ENCODE results near the gene EPHB1. TPM values are rescaled to one million over a fixed set of nuclear protein-coding genes. Genes with fewer than 3 reads are reported as not detected.

EPHB1 gene
- total RNA-seq, 1 donor: 1.3 TPM

DNA sequence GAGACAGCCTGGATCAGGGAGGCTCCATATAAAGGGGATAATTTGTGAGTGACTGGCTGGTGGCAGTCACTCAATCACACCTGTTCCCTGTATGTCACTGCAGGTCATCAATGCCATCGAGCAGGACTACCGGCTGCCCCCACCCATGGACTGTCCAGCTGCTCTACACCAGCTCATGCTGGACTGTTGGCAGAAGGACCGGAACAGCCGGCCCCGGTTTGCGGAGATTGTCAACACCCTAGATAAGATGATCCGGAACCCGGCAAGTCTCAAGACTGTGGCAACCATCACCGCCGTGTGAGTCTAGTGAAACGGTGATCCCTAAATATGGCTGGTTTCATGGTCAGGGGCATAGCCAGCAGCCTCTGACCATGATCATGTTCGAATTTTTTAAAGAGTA is 453.2 kb downstream of the EPHB1 start:
- DNase-seq (ENCODE audit: low read depth): no peak
- no peak for TF ChIP-seq CTCF (IDR thresholded peaks at IDR 0.05; ENCODE audit: insufficient read depth, low read depth, low read length)
- H3K4me3 ChIP-seq (ENCODE audit: low read depth, low read length): no peak overlapping the region

DNA sequence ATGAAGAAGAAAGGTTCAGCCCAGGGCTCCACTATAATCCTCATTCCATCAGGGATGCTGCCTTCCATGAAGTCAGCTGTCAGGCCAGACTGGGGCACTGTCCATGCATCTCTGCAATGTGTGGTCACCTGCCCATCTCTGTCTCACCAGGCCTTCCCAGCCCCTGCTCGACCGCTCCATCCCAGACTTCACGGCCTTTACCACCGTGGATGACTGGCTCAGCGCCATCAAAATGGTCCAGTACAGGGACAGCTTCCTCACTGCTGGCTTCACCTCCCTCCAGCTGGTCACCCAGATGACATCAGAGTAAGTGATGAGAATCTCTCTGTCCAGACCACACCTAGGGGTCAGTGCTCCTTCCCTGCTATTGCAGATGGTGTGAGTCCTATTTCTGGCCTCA is 454.1 kb downstream of the EPHB1 start:
- no peak for TF ChIP-seq CTCF (IDR thresholded peaks at IDR 0.05; ENCODE audit: insufficient read depth, low read depth, low read length)
- no peak overlapping the region for H3K4me3 ChIP-seq (ENCODE audit: low read depth, low read length)
- no peak for DNase-seq (ENCODE audit: low read depth)

DNA sequence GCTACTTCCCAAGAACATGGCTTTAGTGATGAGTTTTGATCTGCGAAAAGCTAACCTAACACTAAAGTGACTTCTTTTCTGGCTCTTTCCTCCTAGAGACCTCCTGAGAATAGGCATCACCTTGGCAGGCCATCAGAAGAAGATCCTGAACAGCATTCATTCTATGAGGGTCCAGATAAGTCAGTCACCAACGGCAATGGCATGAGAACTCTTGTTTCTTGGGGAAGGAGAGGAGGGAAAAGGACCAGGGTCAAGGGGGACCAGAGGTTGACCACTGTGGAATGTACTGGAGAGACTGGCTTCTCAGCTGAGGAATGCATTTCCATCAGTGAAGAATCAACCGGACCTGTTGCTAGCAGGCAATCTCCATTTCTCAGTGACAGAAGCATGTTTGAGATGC is 463.9 kb downstream of the EPHB1 start:
- DNase-seq (ENCODE audit: low read depth): no peak
- no peak for TF ChIP-seq CTCF (IDR thresholded peaks at IDR 0.05; ENCODE audit: insufficient read depth, low read depth, low read length)
- no peak overlapping the region for H3K4me3 ChIP-seq (ENCODE audit: low read depth, low read length)

DNA sequence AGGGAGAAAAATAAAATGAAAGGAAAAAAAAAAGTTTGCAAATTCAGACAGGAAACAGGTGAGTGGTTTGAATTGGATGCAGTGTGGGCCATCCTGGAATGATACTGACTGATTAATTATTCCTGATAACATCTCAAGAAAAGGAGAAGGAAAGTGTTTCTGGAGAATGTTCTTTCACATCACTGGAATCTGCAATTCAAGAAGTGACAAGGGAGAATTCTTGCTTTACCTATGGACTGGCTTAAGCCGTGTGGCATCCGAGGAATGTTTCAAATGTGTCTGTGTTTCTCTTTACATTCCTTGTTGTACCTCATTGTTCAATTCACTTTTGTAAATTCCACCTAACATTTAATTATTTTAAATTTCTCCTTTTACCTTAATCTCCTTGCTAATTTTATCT is 465.0 kb downstream of the EPHB1 start:
- no peak for DNase-seq (ENCODE audit: low read depth)
- no peak for TF ChIP-seq CTCF (IDR thresholded peaks at IDR 0.05; ENCODE audit: insufficient read depth, low read depth, low read length)
- no peak overlapping the region for H3K4me3 ChIP-seq (ENCODE audit: low read depth, low read length)

DNA sequence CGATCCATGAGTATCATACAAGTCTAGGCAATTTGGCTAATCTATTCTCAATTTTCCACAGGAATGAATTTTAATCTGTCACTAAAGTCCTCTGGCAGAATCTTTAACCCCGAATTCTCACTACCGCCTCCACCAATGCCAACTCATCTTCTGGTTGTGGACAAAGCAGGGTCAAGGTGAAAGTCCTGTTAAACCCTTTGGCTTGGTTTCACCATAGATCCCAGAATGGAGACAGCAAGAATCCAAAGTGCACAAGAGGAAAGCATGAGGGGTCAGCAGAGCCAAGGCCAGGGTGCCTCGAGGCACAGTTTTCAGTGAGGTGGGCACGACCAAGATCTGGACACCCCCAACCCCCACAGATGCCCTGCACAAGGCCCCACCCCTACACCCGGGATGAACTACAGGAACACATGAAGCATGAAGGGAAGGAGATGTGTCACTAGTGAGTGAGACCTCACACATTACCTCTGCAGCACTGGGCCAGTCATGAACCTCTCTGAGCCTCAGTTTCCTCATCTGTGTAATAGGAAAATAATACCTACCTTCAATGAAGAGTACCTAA is 466.2 kb downstream of the EPHB1 start:
- no peak for TF ChIP-seq CTCF (IDR thresholded peaks at IDR 0.05; ENCODE audit: insufficient read depth, low read depth, low read length)
- DNase-seq (ENCODE audit: low read depth): no peak
- no peak overlapping the region for H3K4me3 ChIP-seq (ENCODE audit: low read depth, low read length)

DNA sequence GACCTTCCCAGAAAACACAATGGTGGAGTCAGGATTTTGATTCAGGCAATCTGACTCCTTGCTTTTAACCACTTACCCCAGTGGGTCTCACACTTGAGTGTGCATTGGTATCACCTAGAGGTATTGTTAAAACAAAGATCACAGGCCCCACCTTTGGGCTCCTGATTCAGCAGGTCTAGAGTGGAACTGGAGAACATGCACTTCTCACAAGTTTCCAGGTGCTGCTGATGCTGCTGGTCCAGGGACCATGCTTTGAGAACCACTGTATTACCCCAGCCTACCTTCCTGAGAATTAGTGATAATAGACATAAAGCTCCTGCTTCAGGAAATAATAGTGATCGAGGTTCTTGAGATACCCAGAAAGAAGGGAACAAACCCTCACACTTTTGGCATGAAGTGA is 466.9 kb downstream of the EPHB1 start:
- no peak for TF ChIP-seq CTCF (IDR thresholded peaks at IDR 0.05; ENCODE audit: insufficient read depth, low read depth, low read length)
- no peak overlapping the region for H3K4me3 ChIP-seq (ENCODE audit: low read depth, low read length)
- no peak for DNase-seq (ENCODE audit: low read depth)

- no peak for TF ChIP-seq CTCF (IDR thresholded peaks at IDR 0.05; ENCODE audit: insufficient read depth, low read depth, low read length)
- H3K4me3 ChIP-seq (ENCODE audit: low read depth, low read length): no peak overlapping the region
- no peak for DNase-seq (ENCODE audit: low read depth)
Observed at GRCh38 chr3:135262441-135262840, 467.4 kb downstream of the EPHB1 start.
